Left forelimb (tissue), 1 donor: ENCODE results near the gene ARSA.

Source experiments
- DNase-seq: peaks from one replicate; pipeline ENCODE4 v3.0.0-alpha.2; 2018; ENCODE audit warnings: low spot score

The ARSA gene

GRCh38 chr22:50579752-50580151 lies 48.2 kb downstream of the ARSA start:
- DNase-seq, result no peak

- no peak for DNase-seq
Measured at GRCh38 chr22:50578776-50579310, 49.1 kb downstream of the ARSA start.

GRCh38 chr22:50577987-50578775 lies 49.8 kb downstream of the ARSA start, which contains the start of gene CPT1B:
CPT1B (minus strand) TSS chr22:50578427; CDS start chr22:50577915, 512 bp downstream.
- no peak for DNase-seq

GRCh38 chr22:50577697-50577986 lies 50.3 kb downstream of the ARSA start:
- no peak for DNase-seq

- no peak for DNase-seq
Measured at GRCh38 chr22:50576806-50577696, 50.9 kb downstream of the ARSA start.

- DNase-seq, result no peak
Measured at GRCh38 chr22:50576070-50576469, 51.9 kb downstream of the ARSA start.

GRCh38 chr22:50575426-50575941 lies 52.5 kb downstream of the ARSA start:
- no peak for DNase-seq
